Activated effector memory CD4-positive, alpha-beta T cell treated with anti-CD3 and anti-CD28 coated beads, Interleukin-2, amount 50 U/mL, for 16 hours (primary cell): ENCODE results near the gene C15orf39.
"Not testable (repeated sequence)": the region's sequence is repeated elsewhere in the genome, so short reads cannot be mapped to it uniquely, and the experiment has no call there.

ENCODE experiments used
- DNase-seq: peaks from one replicate; pipeline ENCODE4 v3.0.0-alpha.2; 2020

C15orf39 gene

GRCh38 chr15:75232826-75233503 is 31.3 kb downstream of the C15orf39 start:
- peak; percentile 54 for DNase-seq

GRCh38 chr15:75233504-75234190 is 32.0 kb downstream of the C15orf39 start:
- peak; percentile 51 for DNase-seq

- DNase-seq = peak; percentile 50
Measured at GRCh38 chr15:75234191-75234810, 32.6 kb downstream of the C15orf39 start.

GRCh38 chr15:75235051-75235673 is 33.5 kb downstream of the C15orf39 start:
- peak; percentile 38 for DNase-seq

GRCh38 chr15:75235760-75236729 is 34.4 kb downstream of the C15orf39 start:
- peak; percentile 54 for DNase-seq

GRCh38 chr15:75237316-75237982 is 35.8 kb downstream of the C15orf39 start:
- DNase-seq = peak; percentile 42

- no peak for DNase-seq
Measured at GRCh38 chr15:75238150-75238549, 36.5 kb downstream of the C15orf39 start.

- DNase-seq = not testable (repeated sequence)
Measured at GRCh38 chr15:75245741-75246140, 44.1 kb downstream of the C15orf39 start.

- not testable (repeated sequence) for DNase-seq
Measured at GRCh38 chr15:75248991-75249390, 47.3 kb downstream of the C15orf39 start.

GRCh38 chr15:75249726-75250125 is 48.0 kb downstream of the C15orf39 start:
- no peak for DNase-seq

GRCh38 chr15:75251343-75251742 is 49.7 kb downstream of the C15orf39 start:
- DNase-seq = not testable (repeated sequence)

- DNase-seq = not testable (repeated sequence)
Measured at GRCh38 chr15:75252285-75252684, 50.6 kb downstream of the C15orf39 start.

- DNase-seq = not testable (repeated sequence)
Measured at GRCh38 chr15:75258034-75258433, 56.4 kb downstream of the C15orf39 start, which contains the start of gene GOLGA6C. Gene GOLGA6C (plus strand): TSS chr15:75258334. CDS start chr15:75258599, 265 bp downstream.

GRCh38 chr15:75258620-75259343 is 57.1 kb downstream of the C15orf39 start:
- not testable (repeated sequence) for DNase-seq

GRCh38 chr15:75259873-75260272 is 58.2 kb downstream of the C15orf39 start:
- DNase-seq = not testable (repeated sequence)
